HCT116 (cell line): Measurements from ENCODE around the gene PPIL1.

Experiments
- EZH2 ChIP-seq: fragments of 200-600 bp; sonication (generic); IDR thresholded peaks from 2 replicates; pipeline ENCODE4 v1.6.1; 2017; ENCODE audit warnings: antibody characterized with exemption, mixed run types
- JUND ChIP-seq: IDR thresholded peaks from 2 replicates; pipeline ENCODE4 v1.6.1; 2012
- POLR2A ChIP-seq: IDR thresholded peaks from 2 replicates; pipeline ENCODE4 v1.7.0; 2011; ENCODE audit warnings: borderline replicate concordance; ENCODE audit not compliant: insufficient read depth, insufficient read length; ENCODE audit errors: extremely low read depth
- POLR2AphosphoS5 ChIP-seq: IDR thresholded peaks from 2 replicates; pipeline ENCODE4 v1.6.1; 2011; ENCODE audit warnings: mild to moderate bottlenecking, low read depth, low read length, moderate library complexity
- TCF7L2 ChIP-seq: IDR thresholded peaks from 2 replicates; pipeline ENCODE4 v1.7.0; 2011; ENCODE audit warnings: borderline replicate concordance, inconsistent platforms; ENCODE audit not compliant: insufficient read depth, insufficient read length; ENCODE audit errors: extremely low read depth
- YY1 ChIP-seq: IDR thresholded peaks from 2 replicates; pipeline ENCODE4 v1.6.1; 2011; ENCODE audit warnings: low read length, low read depth, moderate library complexity, mild to moderate bottlenecking; ENCODE audit not compliant: insufficient replicate concordance; ENCODE audit errors: extremely low read depth
- TF ChIP-seq, protein P1 (sequence below), 3 experiments: fragments of 200-600 bp in 1 of 3; sonication (generic) in 1 of 3; IDR thresholded peaks in 2 of 3; conservative IDR thresholded peaks in 1 of 3; 2 replicates each; pipeline ENCODE4 v1.5.1; 2012 to 2017; ENCODE audit warnings: low read depth in 2 of 3, low read length in 2 of 3, antibody characterized with exemption in 1 of 3, borderline replicate concordance in 1 of 3, control low read depth in 1 of 3, mild to moderate bottlenecking in 1 of 3, mixed read lengths in 1 of 3, mixed run types in 1 of 3, moderate library complexity in 1 of 3; ENCODE audit not compliant: insufficient read depth in 1 of 3

DNA sequence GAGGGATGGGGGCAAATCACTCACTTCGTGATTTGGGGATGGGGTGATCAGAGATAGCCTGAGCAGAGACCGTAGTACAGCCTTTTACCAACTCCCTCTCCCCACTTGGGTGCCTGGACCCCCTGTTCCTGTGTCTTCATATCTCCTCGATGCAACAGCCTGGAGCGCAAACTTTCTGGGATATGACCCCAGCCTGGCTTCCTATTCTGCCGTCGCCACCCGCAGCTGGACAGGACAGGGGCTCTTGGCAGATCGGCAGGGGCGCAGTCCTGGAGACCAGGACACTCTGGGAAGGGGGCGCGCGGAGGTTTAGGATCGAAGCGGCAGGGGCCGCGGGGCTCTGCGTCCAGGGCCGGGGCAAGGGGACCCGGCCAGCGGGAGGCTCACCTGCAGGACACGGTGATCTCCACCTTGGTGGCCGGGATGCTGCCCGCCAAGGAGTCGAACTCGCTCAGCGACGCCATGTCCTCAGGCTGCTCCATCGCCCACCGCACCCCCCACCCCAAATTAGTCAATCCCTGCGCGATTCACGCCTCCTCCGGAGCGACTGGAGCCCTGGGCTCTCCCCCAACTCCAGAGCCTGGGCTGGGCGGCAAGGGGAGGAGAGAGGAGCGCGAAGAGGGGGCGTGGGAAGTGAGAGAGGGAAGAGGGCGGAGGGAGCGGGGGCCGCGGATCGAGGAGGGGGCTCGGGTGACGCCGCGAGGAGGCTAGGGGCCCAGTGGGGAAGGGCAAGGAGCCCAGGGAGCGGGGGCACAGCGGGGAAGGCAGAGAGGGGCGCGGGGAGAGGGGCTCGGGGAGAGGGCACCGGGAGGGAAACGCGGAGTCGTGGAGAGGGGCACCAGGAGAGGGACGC lies 35.5 kb downstream of the PPIL1 start, which contains the start of gene CPNE5:
- TF ChIP-seq TCF7L2 (no peak), YY1 (no peak), JUND (no peak), POLR2A (no peak), POLR2AphosphoS5 (no peak), EZH2 (no peak)
- TF ChIP-seq, protein P1, sequence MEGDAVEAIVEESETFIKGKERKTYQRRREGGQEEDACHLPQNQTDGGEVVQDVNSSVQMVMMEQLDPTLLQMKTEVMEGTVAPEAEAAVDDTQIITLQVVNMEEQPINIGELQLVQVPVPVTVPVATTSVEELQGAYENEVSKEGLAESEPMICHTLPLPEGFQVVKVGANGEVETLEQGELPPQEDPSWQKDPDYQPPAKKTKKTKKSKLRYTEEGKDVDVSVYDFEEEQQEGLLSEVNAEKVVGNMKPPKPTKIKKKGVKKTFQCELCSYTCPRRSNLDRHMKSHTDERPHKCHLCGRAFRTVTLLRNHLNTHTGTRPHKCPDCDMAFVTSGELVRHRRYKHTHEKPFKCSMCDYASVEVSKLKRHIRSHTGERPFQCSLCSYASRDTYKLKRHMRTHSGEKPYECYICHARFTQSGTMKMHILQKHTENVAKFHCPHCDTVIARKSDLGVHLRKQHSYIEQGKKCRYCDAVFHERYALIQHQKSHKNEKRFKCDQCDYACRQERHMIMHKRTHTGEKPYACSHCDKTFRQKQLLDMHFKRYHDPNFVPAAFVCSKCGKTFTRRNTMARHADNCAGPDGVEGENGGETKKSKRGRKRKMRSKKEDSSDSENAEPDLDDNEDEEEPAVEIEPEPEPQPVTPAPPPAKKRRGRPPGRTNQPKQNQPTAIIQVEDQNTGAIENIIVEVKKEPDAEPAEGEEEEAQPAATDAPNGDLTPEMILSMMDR (IDR thresholded peaks at IDR 0.05 in 2 of 3, conservative IDR thresholded peaks at IDR 0.05 in 1 of 3; ENCODE audit: borderline replicate concordance in 1 of 3, insufficient read depth in 1 of 3, low read depth in 2 of 3, low read length in 2 of 3) = no peak
